Measurements from ENCODE around the gene INHBC. TPM values are rescaled to one million over a fixed set of nuclear protein-coding genes. Genes with fewer than 3 reads are reported as not detected.
"Not testable (repeated sequence)": the region's sequence is repeated elsewhere in the genome, so short reads cannot be mapped to it uniquely, and the experiment has no call there.

INHBC gene
- polyA plus RNA-seq, 1 of the 3 experiments (the other 2 are of a cell fraction) = 0.08 TPM

DNA sequence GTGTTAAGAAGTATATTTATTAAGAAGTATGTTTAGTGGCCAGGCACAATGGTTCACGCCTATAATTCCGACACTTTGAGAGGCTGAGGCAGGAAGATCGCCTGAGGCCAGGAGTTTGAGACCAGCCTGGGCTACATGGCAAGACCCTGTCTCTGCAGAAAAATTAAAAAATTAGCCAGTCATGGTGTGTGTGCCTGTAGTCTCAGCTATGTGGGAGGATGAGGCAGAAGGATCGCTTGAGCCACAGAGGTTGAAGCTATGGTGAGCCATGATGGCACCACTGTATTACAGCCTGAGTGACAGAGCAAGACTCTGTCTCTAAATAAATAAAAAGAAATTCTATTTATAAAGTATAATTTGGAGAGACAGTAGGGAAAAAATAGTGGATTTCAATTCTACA, 24.1 kb upstream of the INHBC start:
- ChIA-PET POLR2A (no interaction called here), CTCF (interaction anchor here (1.3 to 2.8 kb wide), 6 partner anchors 42 to 298 kb away, joined by 3 to 10 read pairs (median 4); partner anchors contain the start of gene GLI1)
- Histone ChIP-seq H3K4me2 (no peak overlapping the region), H3K9ac (no peak overlapping the region), H3K9me2 (no peaks in the 10 kb centered on the region), H3K4me3 (ENCODE audit: low read depth in 2 of 2, low read length in 1 of 2) (no peak overlapping the region), H3K36me3 (replicated peaks in 1 of 2; ENCODE audit: control insufficient read depth in 1 of 2, insufficient read depth in 2 of 2, low read length in 1 of 2) (no peaks in the 10 kb centered on the region), H3K4me1 (ENCODE audit: control insufficient read depth in 1 of 2, insufficient read depth in 2 of 2, low read depth in 1 of 2, low read length in 1 of 2) (no peaks in the 10 kb centered on the region; a peak in 2 of 4 replicates), H4K20me1 (ENCODE audit: insufficient read depth) (no peaks in the 10 kb centered on the region; the same call in 1 of the 2 replicates), H2AFZ (ENCODE audit: low read depth) (no peak overlapping the region), H3F3A (replicated peaks; ENCODE audit: insufficient read depth) (peaks cover 13% of the 10 kb centered on the region), H3K79me2 (ENCODE audit: insufficient read depth) (peaks cover 57% of the 10 kb centered on the region), H3K27ac (ENCODE audit: low read depth in 2 of 2, low read length in 1 of 2) (no peak overlapping the region), H3K9me3 (no peaks in the 10 kb centered on the region), H3K27me3 (ENCODE audit: insufficient read depth) (no peaks in the 10 kb centered on the region)
- 100% methylated on average over 4 of the region's 4 CpGs for WGBS (ENCODE audit: low lambda C conversion rate)
- TF ChIP-seq GATA2 (CRISPR knock-in tag; IDR thresholded peaks at IDR 0.05) (no peak), TCF12 (IDR thresholded peaks at IDR 0.05) (no peak), TEAD4 (IDR thresholded peaks at IDR 0.05; ENCODE audit: borderline replicate concordance, insufficient read depth) (no peak), SMC3 (IDR thresholded peaks at IDR 0.05; ENCODE audit: low read depth, low read length) (no peak), RAD21 (IDR thresholded peaks at IDR 0.05; ENCODE audit: low read length) (no peak), USF1 (IDR thresholded peaks at IDR 0.05; ENCODE audit: borderline replicate concordance, low read depth) (no peak), MXI1 (IDR thresholded peaks at IDR 0.05; ENCODE audit: low read depth, low read length) (no peak), CHD2 (IDR thresholded peaks at IDR 0.05; ENCODE audit: low read length, partially characterized antibody) (no peak), MEF2A (IDR thresholded peaks at IDR 0.05; ENCODE audit: borderline replicate concordance, low read depth) (no peak)
- DNase-seq = no peak

DNA sequence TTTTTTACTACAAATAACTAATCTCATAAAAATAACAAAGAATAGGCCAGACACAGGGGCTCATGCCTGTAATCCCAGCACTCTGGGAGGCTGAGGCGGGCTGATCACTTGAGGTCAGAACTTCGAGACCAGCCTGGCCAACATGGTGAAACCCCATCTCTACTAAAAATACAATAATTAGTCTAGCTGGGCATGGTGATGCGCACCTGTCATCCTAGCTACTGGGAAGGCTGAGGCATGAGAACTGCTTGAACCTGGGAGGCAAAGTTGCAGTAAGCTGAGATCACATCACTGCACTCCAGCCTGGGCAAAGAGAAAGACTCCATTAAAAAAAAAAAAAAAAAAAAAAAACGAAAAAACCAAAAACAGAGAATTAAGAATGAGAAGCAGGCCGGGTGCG, 20.4 kb upstream of the INHBC start:
- H4K20me1 ChIP-seq (ENCODE audit: insufficient read depth); H3K9ac ChIP-seq; H2AFZ ChIP-seq (ENCODE audit: low read depth); DNase-seq; H3K9me3 ChIP-seq; H3K27me3 ChIP-seq (ENCODE audit: insufficient read depth); H3K27ac ChIP-seq (ENCODE audit: low read depth in 2 of 2, low read length in 1 of 2); H3K4me2 ChIP-seq; H3K4me3 ChIP-seq (ENCODE audit: low read depth in 2 of 2, low read length in 1 of 2); H3K9me2 ChIP-seq; POLR2A ChIA-PET; H3K36me3 ChIP-seq (replicated peaks in 1 of 2; ENCODE audit: control insufficient read depth in 1 of 2, insufficient read depth in 2 of 2, low read length in 1 of 2); CTCF ChIA-PET; H3K4me1 ChIP-seq (ENCODE audit: control insufficient read depth in 1 of 2, insufficient read depth in 2 of 2, low read depth in 1 of 2, low read length in 1 of 2): not testable (repeated sequence)
- H3K79me2 ChIP-seq (ENCODE audit: insufficient read depth) = peaks cover 62% of the 10 kb centered on the region
- 84% methylated on average over 6 of the region's 6 CpGs for WGBS (ENCODE audit: low lambda C conversion rate)
- peaks cover 21% of the 10 kb centered on the region for H3F3A ChIP-seq (replicated peaks; ENCODE audit: insufficient read depth)

GRCh38 chr12:57415088-57415487, 19.5 kb upstream of the INHBC start:
- no peak overlapping the region for H3K4me2 ChIP-seq
- no peaks in the 10 kb centered on the region for H3K36me3 ChIP-seq (replicated peaks in 1 of 2; ENCODE audit: control insufficient read depth in 1 of 2, insufficient read depth in 2 of 2, low read length in 1 of 2)
- H3K27ac ChIP-seq (ENCODE audit: low read depth in 2 of 2, low read length in 1 of 2) = no peak overlapping the region
- peaks cover 6% of the 10 kb centered on the region; the same call in 1 of the 2 replicates for H4K20me1 ChIP-seq (ENCODE audit: insufficient read depth)
- TF ChIP-seq PBX3 (IDR thresholded peaks at IDR 0.05) (no peak), EZH2phosphoT487 (IDR thresholded peaks at IDR 0.05; ENCODE audit: borderline replicate concordance, low read depth) (no peak), RAD21 (IDR thresholded peaks at IDR 0.05; ENCODE audit: low read length) (no peak), MEF2A (IDR thresholded peaks at IDR 0.05; ENCODE audit: borderline replicate concordance, low read depth) (no peak), ELF1 (IDR thresholded peaks at IDR 0.05) (no peak), EP300 (IDR thresholded peaks at IDR 0.05; ENCODE audit: borderline replicate concordance in 1 of 2, low read depth in 1 of 2, low read length in 1 of 2) (no peak), CTCF (IDR thresholded peaks at IDR 0.05) (no peak), JUND (IDR thresholded peaks at IDR 0.05) (no peak), POLR2AphosphoS5 (IDR thresholded peaks at IDR 0.05; ENCODE audit: low read depth, low read length) (no peak), GATA2 (CRISPR knock-in tag; IDR thresholded peaks at IDR 0.05) (no peak)
- TF ChIP-seq, protein P1, sequence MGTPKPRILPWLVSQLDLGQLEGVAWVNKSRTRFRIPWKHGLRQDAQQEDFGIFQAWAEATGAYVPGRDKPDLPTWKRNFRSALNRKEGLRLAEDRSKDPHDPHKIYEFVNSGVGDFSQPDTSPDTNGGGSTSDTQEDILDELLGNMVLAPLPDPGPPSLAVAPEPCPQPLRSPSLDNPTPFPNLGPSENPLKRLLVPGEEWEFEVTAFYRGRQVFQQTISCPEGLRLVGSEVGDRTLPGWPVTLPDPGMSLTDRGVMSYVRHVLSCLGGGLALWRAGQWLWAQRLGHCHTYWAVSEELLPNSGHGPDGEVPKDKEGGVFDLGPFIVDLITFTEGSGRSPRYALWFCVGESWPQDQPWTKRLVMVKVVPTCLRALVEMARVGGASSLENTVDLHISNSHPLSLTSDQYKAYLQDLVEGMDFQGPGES (IDR thresholded peaks at IDR 0.05; ENCODE audit: low read depth, low read length) = no peak
- no peak for DNase-seq
- no peaks in the 10 kb centered on the region for H3K9me3 ChIP-seq
- peaks cover 20% of the 10 kb centered on the region for H3F3A ChIP-seq (replicated peaks; ENCODE audit: insufficient read depth)
- peaks cover 68% of the 10 kb centered on the region for H3K79me2 ChIP-seq (ENCODE audit: insufficient read depth)
- no peaks in the 10 kb centered on the region for H3K9me2 ChIP-seq
- H3K4me3 ChIP-seq (ENCODE audit: low read depth in 2 of 2, low read length in 1 of 2) = no peak overlapping the region
- POLR2A ChIA-PET = no interaction called here
- CTCF ChIA-PET = interaction anchor here (0.7 kb wide), 1 partner anchor 45 kb away, joined by 3 read pairs; no protein-coding TSS in a partner anchor
- no peaks in the 10 kb centered on the region for H3K27me3 ChIP-seq (ENCODE audit: insufficient read depth)
- 94% methylated on average over 2 of the region's 2 CpGs for WGBS (ENCODE audit: low lambda C conversion rate)
- no peaks in the 10 kb centered on the region; a peak in 2 of 4 replicates for H3K4me1 ChIP-seq (ENCODE audit: control insufficient read depth in 1 of 2, insufficient read depth in 2 of 2, low read depth in 1 of 2, low read length in 1 of 2)
- H2AFZ ChIP-seq (ENCODE audit: low read depth) = no peak overlapping the region
- no peak overlapping the region for H3K9ac ChIP-seq
